ENCODE measurements around the gene IGSF21.

DNA sequence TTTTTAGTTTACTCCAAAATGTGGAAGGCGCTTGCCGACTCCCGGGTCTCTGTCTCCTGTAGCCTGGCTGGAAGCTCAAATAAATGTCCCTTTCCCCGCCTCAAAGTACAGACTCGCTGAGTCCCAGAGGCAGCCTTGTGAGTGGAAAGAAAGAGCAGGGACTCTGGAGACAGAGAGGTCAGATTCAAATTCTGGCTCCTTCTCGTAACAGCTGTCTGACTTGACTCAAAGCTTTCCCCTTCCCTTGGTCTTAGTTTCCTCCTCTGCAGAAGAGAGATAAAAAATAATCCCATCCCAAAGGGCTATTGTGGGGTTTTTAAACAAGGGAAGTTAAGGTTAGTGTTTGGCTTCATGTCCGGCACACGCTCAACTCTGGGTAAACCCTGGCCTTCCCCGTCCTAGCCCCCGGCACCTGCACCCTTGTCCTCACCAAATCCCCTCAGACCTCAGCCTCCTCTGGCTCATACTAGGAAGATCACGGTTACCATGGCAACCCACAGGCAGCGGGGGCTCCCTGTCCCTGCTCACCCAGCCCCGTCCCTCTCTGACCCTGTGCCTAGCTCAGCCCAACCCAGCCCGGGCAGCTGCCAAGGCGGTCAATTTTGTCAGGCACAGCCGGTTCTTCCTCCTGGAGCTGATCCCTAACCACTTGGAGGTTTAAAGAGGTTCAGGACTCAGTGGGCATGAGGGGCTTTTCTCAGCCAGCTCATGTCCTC, 49.2 kb upstream of the IGSF21 start:
- TF ChIP-seq, protein P1, sequence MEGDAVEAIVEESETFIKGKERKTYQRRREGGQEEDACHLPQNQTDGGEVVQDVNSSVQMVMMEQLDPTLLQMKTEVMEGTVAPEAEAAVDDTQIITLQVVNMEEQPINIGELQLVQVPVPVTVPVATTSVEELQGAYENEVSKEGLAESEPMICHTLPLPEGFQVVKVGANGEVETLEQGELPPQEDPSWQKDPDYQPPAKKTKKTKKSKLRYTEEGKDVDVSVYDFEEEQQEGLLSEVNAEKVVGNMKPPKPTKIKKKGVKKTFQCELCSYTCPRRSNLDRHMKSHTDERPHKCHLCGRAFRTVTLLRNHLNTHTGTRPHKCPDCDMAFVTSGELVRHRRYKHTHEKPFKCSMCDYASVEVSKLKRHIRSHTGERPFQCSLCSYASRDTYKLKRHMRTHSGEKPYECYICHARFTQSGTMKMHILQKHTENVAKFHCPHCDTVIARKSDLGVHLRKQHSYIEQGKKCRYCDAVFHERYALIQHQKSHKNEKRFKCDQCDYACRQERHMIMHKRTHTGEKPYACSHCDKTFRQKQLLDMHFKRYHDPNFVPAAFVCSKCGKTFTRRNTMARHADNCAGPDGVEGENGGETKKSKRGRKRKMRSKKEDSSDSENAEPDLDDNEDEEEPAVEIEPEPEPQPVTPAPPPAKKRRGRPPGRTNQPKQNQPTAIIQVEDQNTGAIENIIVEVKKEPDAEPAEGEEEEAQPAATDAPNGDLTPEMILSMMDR (IDR thresholded peaks at IDR 0.05) = no peak
- TF ChIP-seq POLR2A (IDR thresholded peaks at IDR 0.05) = no peak
